HG02763 (cell line): ENCODE data around the gene IGFL4.

Experiments
- ATAC-seq: cut with Tn5 transposase; IDR thresholded peaks from one replicate; pipeline ENCODE4 v1.9.1; 2021; ENCODE audit warnings: mild to moderate bottlenecking, moderate library complexity; ENCODE audit not compliant: unreplicated experiment

IGFL4 gene

DNA sequence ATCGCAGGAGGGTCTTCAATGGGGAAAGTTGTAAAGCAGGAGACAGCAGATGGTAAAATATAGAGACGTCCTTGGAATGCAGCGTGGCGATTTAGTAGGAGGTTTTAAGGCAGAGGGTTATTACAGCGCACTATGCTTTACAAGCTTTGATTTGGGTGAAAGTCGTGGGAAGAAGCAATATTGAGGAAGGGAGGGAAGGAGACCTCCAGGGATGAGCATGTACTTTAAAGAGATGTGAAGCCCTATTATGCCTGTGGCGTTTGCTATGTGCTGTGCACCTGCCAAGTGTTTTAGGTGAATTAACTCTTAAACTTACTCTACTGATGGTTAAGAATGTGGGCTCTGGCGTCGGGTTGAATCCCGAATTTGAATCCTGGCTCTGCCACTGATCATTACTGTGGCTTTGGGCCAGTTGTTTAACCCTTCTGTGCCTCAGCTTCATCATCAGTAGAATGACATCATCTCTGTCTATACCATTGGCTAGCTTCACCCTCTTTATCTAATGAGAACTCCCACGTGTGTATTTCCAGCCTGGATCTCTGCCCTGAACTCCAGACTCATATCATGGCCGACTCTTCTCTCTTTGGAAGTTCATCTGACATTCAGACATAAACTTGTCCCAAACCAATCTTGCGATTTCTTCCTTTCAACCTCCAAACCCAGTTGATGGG lies 45.0 kb downstream of the IGFL4 start:
- no peak for ATAC-seq

- ATAC-seq = peak; percentile 97
These were observed 45.6 kb downstream of the IGFL4 start, which contains the start of gene CCDC61 for GRCh38 chr19:45994998-45995714. CCDC61 (plus strand) TSS chr19:45995467; CDS start chr19:46003019, 7,552 bp downstream.

- no peak for ATAC-seq
These were observed 46.3 kb downstream of the IGFL4 start for GRCh38 chr19:45994456-45994997.

- ATAC-seq = no peak
These were observed 50.6 kb downstream of the IGFL4 start for GRCh38 chr19:45990113-45990728.
